NT2/D1 (cell line): ENCODE data around the gene ANK3.

ENCODE experiments used
- DNase-seq: peaks from one replicate; pipeline ENCODE4 v3.0.0-alpha.2; 2011; ENCODE audit warnings: low read depth, low spot score
- H3K27me3 ChIP-seq: 2 replicates; pipeline ENCODE4 v1.6.0; 2011; ENCODE audit warnings: mild to moderate bottlenecking; ENCODE audit not compliant: insufficient read length, insufficient read depth
- H3K36me3 ChIP-seq: 2 replicates; pipeline ENCODE4 v1.6.1; 2011; ENCODE audit warnings: mild to moderate bottlenecking, low read length, mixed read lengths; ENCODE audit not compliant: insufficient read depth, insufficient read length
- H3K4me1 ChIP-seq: 2 replicates; pipeline ENCODE4 v1.5.1; 2011; ENCODE audit not compliant: insufficient read depth, insufficient read length
- H3K4me3 ChIP-seq: 2 replicates; pipeline ENCODE4 v1.5.1; 2011; ENCODE audit warnings: low read depth; ENCODE audit not compliant: insufficient read length
- H3K9ac ChIP-seq: 2 replicates; pipeline ENCODE4 v1.6.0; 2011; ENCODE audit warnings: low read depth; ENCODE audit not compliant: insufficient read length
- H3K9me3 ChIP-seq: 2 replicates; pipeline ENCODE4 v1.5.1; 2011; ENCODE audit warnings: mild to moderate bottlenecking, low read length; ENCODE audit not compliant: insufficient read depth
- SUZ12 ChIP-seq: IDR thresholded peaks from 2 replicates; pipeline ENCODE4 v1.6.1; 2011; ENCODE audit not compliant: insufficient read length, insufficient read depth; ENCODE audit errors: extremely low read depth
- YY1 ChIP-seq: IDR thresholded peaks from 2 replicates; pipeline ENCODE4 v1.6.1; 2011; ENCODE audit not compliant: insufficient read length, insufficient read depth
- ZNF274 ChIP-seq: IDR thresholded peaks from 2 replicates; pipeline ENCODE4 v1.6.1; 2011; ENCODE audit warnings: mild to moderate bottlenecking, low read depth, low read length

Gene ANK3

GRCh38 chr10:60388116-60388625, 1.5 kb downstream of the ANK3 start:
- Histone ChIP-seq H3K9me3 (no peaks in the 10 kb centered on the region), H3K9ac (no peak overlapping the region), H3K36me3 (no peaks in the 10 kb centered on the region), H3K4me3 (no peak overlapping the region), H3K27me3 (no peaks in the 10 kb centered on the region), H3K4me1 (peaks cover 2% of the 10 kb centered on the region)
- no peak for TF ChIP-seq YY1
- no peak for TF ChIP-seq ZNF274
- TF ChIP-seq SUZ12 = no peak
- DNase-seq = no peak

GRCh38 chr10:60387531-60387930, 2.1 kb downstream of the ANK3 start:
- TF ChIP-seq SUZ12 (no peak), YY1 (no peak), ZNF274 (no peak)
- DNase-seq = no peak
- Histone ChIP-seq H3K9me3 (no peaks in the 10 kb centered on the region), H3K27me3 (no peaks in the 10 kb centered on the region), H3K36me3 (no peaks in the 10 kb centered on the region), H3K4me1 (peaks cover 2% of the 10 kb centered on the region), H3K9ac (no peak overlapping the region), H3K4me3 (no peak overlapping the region)

GRCh38 chr10:60385399-60385738, 4.3 kb downstream of the ANK3 start:
- H3K4me3 ChIP-seq = no peak overlapping the region
- no peaks in the 10 kb centered on the region for H3K9me3 ChIP-seq
- H3K9ac ChIP-seq = no peak overlapping the region
- peaks cover 2% of the 10 kb centered on the region for H3K4me1 ChIP-seq
- TF ChIP-seq ZNF274 (no peak), YY1 (no peak), SUZ12 (no peak)
- H3K27me3 ChIP-seq = no peaks in the 10 kb centered on the region
- H3K36me3 ChIP-seq = no peaks in the 10 kb centered on the region
- no peak for DNase-seq

- no peak for DNase-seq
- Histone ChIP-seq H3K27me3 (no peaks in the 10 kb centered on the region), H3K4me3 (no peak overlapping the region), H3K9me3 (no peaks in the 10 kb centered on the region), H3K9ac (no peak overlapping the region), H3K36me3 (no peaks in the 10 kb centered on the region), H3K4me1 (peaks cover 2% of the 10 kb centered on the region)
- no peak for TF ChIP-seq SUZ12
Observed at GRCh38 chr10:60384708-60385398, 4.8 kb downstream of the ANK3 start.

GRCh38 chr10:60384011-60384410, 5.7 kb downstream of the ANK3 start:
- Histone ChIP-seq H3K36me3 (no peaks in the 10 kb centered on the region), H3K4me1 (no peaks in the 10 kb centered on the region), H3K9me3 (no peaks in the 10 kb centered on the region), H3K4me3 (no peak overlapping the region), H3K9ac (no peak overlapping the region), H3K27me3 (no peaks in the 10 kb centered on the region)
- no peak for DNase-seq
- TF ChIP-seq SUZ12 (no peak), YY1 (no peak), ZNF274 (no peak)

GRCh38 chr10:60382946-60383681, 6.6 kb downstream of the ANK3 start:
- DNase-seq = no peak

GRCh38 chr10:60380781-60381180, 8.9 kb downstream of the ANK3 start:
- H3K4me3 ChIP-seq = no peak overlapping the region
- TF ChIP-seq YY1 (no peak), SUZ12 (no peak), ZNF274 (no peak)

More at GRCh38 chr10:60382946-60383681, 6.6 kb downstream of the ANK3 start:
- TF ChIP-seq SUZ12 = no peak
- no peak for TF ChIP-seq ZNF274
- no peak for TF ChIP-seq YY1
- Histone ChIP-seq H3K27me3 (no peaks in the 10 kb centered on the region), H3K4me3 (no peak overlapping the region), H3K9me3 (no peaks in the 10 kb centered on the region), H3K36me3 (no peaks in the 10 kb centered on the region), H3K9ac (no peak overlapping the region), H3K4me1 (no peaks in the 10 kb centered on the region)

More at GRCh38 chr10:60380781-60381180, 8.9 kb downstream of the ANK3 start:
- no peaks in the 10 kb centered on the region for H3K4me1 ChIP-seq
- H3K36me3 ChIP-seq = no peaks in the 10 kb centered on the region
- no peak for DNase-seq
- no peak overlapping the region for H3K9ac ChIP-seq
- H3K9me3 ChIP-seq = no peaks in the 10 kb centered on the region
- no peaks in the 10 kb centered on the region for H3K27me3 ChIP-seq
